ENCODE results near the gene A4GALT. TPM values are rescaled to one million over a fixed set of nuclear protein-coding genes. Genes with fewer than 3 reads are reported as not detected.

The A4GALT gene
- total and polyA plus RNA-seq, 2 of the 13 experiments (the other 11 are each of a cell fraction or from before 2014, with no cell fraction given): 0.09 to 1.1 TPM

DNA sequence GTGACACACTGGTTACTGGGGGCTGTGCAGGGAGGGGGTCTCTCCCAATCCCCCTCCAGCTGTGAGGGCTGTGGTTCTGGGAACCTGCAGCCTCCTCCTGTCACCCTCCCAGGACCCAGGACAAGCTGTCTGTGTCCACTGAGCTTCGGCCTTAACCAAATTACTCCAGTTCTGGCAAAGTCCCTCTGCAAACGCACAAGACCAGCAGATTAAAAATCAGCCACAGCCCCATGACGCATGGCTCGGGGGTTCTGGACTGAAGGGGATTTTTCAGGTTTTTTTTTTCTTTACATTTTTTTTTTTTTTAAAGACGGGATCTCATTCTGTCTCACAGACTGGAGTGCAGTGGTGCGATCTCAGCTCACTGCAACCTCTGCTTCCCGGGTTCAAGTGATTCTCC lies 32.2 kb upstream of the A4GALT start:
- no peaks in the 10 kb centered on the region for H3K79me2 ChIP-seq (ENCODE audit: insufficient read depth, low read length)
- ATAC-seq: no peak
- H3K4me1 ChIP-seq (ENCODE audit: insufficient read depth, low read length): peaks cover 76% of the 10 kb centered on the region
- H3K27ac ChIP-seq (ENCODE audit: extremely low read length, insufficient read depth, low read length): no peak overlapping the region
- no peak for FAIRE-seq
- no peaks in the 10 kb centered on the region for H3K36me3 ChIP-seq (replicated peaks in 1 of 2; ENCODE audit: control insufficient read depth in 1 of 2, insufficient read depth in 2 of 2, low read length in 2 of 2)
- intact Hi-C loops (cut with micrococcal nuclease; ENCODE audit: unreplicated experiment) (no loop called here), in situ Hi-C loops (cut with HindIII; ENCODE audit: extremely low pct_ligation_motif_present, low pct_unique_long_range_greater_than_20kb) (no loop called here)
- no TSS peak for BruUV-seq (replicated peaks)
- no peaks in the 10 kb centered on the region; a peak in 1 of 5 replicates for H3K27me3 ChIP-seq (ENCODE audit: control insufficient read depth in 1 of 2, insufficient read depth in 2 of 2, low read length in 2 of 2)
- H4K20me1 ChIP-seq (ENCODE audit: insufficient read depth, low read length): no peaks in the 10 kb centered on the region
- H3K4me2 ChIP-seq (ENCODE audit: low read depth, low read length): peak overlapping the region; percentile 69
- 13% methylated on average over 7 of the region's 7 CpGs for WGBS (ENCODE audit: low lambda C conversion rate)
- ChIA-PET CTCF (ENCODE audit: low intra/inter-chr PET ratio, low total read pairs) (no interaction called here), POLR2A (no interaction called here)
- H3K4me3 ChIP-seq (replicated peaks in 1 of 3; ENCODE audit: insufficient read depth in 1 of 3, low read depth in 2 of 3, low read length in 3 of 3): peak overlapping the region in 1 of 3 experiments; percentile 20; a peak in 1 of 6 replicates
- no peak overlapping the region for H3K9ac ChIP-seq (ENCODE audit: insufficient read depth, low read depth, low read length)
- no peaks in the 10 kb centered on the region for H3K9me3 ChIP-seq (ENCODE audit: low read length)
- peak overlapping the region; percentile 23 for H2AFZ ChIP-seq (ENCODE audit: low read length)
- DNase-seq (ENCODE audit: low spot score): no peak
- no peak for TF ChIP-seq NFKB2 (CRISPR knock-in tag; IDR thresholded peaks at IDR 0.05; ENCODE audit: borderline replicate concordance)
- no peak for TF ChIP-seq ATF7 (IDR thresholded peaks at IDR 0.05)
- TF ChIP-seq ATF7 (CRISPR knock-in tag; IDR thresholded peaks at IDR 0.05): 0 out of 2 replicates have a peak, but pooled peaks have one; percentile 3
- no peak for TF ChIP-seq JARID2 (CRISPR knock-in tag; IDR thresholded peaks at IDR 0.05; ENCODE audit: insufficient replicate concordance)
- TF ChIP-seq TAF15 (IDR thresholded peaks at IDR 0.05; ENCODE audit: low read depth, low read length, poor library complexity, severe bottlenecking): no peak
- 0 out of 2 replicates have a peak, but pooled peaks have one; percentile 35 for TF ChIP-seq MEIS1 (CRISPR knock-in tag; IDR thresholded peaks at IDR 0.05; ENCODE audit: borderline replicate concordance)
- no peak for TF ChIP-seq HNRNPL (IDR thresholded peaks at IDR 0.05; ENCODE audit: low read depth, low read length)
- TF ChIP-seq, protein P1, sequence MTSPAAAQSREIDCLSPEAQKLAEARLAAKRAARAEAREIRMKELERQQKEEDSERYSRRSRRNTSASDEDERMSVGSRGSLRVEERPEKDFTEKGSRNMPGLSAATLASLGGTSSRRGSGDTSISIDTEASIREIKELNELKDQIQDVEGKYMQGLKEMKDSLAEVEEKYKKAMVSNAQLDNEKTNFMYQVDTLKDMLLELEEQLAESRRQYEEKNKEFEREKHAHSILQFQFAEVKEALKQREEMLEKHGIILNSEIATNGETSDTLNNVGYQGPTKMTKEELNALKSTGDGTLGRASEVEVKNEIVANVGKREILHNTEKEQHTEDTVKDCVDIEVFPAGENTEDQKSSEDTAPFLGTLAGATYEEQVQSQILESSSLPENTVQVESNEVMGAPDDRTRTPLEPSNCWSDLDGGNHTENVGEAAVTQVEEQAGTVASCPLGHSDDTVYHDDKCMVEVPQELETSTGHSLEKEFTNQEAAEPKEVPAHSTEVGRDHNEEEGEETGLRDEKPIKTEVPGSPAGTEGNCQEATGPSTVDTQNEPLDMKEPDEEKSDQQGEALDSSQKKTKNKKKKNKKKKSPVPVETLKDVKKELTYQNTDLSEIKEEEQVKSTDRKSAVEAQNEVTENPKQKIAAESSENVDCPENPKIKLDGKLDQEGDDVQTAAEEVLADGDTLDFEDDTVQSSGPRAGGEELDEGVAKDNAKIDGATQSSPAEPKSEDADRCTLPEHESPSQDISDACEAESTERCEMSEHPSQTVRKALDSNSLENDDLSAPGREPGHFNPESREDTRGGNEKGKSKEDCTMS (CRISPR knock-in tag; conservative IDR thresholded peaks at IDR 0.05): no peak
- TF ChIP-seq KDM5B (CRISPR knock-in tag; IDR thresholded peaks at IDR 0.05; ENCODE audit: borderline replicate concordance): 0 out of 2 replicates have a peak, but pooled peaks have one; percentile 51
- no peak for TF ChIP-seq CHD4 (IDR thresholded peaks at IDR 0.05; ENCODE audit: borderline replicate concordance, low read length)
- TF ChIP-seq IKZF4 (CRISPR knock-in tag; IDR thresholded peaks at IDR 0.05; ENCODE audit: borderline replicate concordance, low read depth, not compliant biosample characterization): no peak
- TF ChIP-seq ZNF670 (CRISPR knock-in tag; IDR thresholded peaks at IDR 0.05; ENCODE audit: borderline replicate concordance): no peak
- no peak for TF ChIP-seq MIXL1 (CRISPR knock-in tag; IDR thresholded peaks at IDR 0.05)
- no peak for TF ChIP-seq MXI1 (IDR thresholded peaks at IDR 0.05; ENCODE audit: borderline replicate concordance, low read depth, low read length)
- TF ChIP-seq, protein P2, sequence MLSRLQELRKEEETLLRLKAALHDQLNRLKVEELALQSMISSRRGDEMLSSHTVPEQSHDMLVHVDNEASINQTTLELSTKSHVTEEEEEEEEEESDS (CRISPR knock-in tag; IDR thresholded peaks at IDR 0.05; ENCODE audit: borderline replicate concordance): no peak
- TF ChIP-seq, protein P3, sequence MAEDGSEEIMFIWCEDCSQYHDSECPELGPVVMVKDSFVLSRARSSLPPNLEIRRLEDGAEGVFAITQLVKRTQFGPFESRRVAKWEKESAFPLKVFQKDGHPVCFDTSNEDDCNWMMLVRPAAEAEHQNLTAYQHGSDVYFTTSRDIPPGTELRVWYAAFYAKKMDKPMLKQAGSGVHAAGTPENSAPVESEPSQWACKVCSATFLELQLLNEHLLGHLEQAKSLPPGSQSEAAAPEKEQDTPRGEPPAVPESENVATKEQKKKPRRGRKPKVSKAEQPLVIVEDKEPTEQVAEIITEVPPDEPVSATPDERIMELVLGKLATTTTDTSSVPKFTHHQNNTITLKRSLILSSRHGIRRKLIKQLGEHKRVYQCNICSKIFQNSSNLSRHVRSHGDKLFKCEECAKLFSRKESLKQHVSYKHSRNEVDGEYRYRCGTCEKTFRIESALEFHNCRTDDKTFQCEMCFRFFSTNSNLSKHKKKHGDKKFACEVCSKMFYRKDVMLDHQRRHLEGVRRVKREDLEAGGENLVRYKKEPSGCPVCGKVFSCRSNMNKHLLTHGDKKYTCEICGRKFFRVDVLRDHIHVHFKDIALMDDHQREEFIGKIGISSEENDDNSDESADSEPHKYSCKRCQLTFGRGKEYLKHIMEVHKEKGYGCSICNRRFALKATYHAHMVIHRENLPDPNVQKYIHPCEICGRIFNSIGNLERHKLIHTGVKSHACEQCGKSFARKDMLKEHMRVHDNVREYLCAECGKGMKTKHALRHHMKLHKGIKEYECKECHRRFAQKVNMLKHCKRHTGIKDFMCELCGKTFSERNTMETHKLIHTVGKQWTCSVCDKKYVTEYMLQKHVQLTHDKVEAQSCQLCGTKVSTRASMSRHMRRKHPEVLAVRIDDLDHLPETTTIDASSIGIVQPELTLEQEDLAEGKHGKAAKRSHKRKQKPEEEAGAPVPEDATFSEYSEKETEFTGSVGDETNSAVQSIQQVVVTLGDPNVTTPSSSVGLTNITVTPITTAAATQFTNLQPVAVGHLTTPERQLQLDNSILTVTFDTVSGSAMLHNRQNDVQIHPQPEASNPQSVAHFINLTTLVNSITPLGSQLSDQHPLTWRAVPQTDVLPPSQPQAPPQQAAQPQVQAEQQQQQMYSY (CRISPR knock-in tag; IDR thresholded peaks at IDR 0.05): no peak
- TF ChIP-seq, protein P4, sequence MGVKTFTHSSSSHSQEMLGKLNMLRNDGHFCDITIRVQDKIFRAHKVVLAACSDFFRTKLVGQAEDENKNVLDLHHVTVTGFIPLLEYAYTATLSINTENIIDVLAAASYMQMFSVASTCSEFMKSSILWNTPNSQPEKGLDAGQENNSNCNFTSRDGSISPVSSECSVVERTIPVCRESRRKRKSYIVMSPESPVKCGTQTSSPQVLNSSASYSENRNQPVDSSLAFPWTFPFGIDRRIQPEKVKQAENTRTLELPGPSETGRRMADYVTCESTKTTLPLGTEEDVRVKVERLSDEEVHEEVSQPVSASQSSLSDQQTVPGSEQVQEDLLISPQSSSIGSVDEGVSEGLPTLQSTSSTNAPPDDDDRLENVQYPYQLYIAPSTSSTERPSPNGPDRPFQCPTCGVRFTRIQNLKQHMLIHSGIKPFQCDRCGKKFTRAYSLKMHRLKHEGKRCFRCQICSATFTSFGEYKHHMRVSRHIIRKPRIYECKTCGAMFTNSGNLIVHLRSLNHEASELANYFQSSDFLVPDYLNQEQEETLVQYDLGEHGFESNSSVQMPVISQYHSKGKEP (CRISPR knock-in tag; IDR thresholded peaks at IDR 0.05): no peak
- TF ChIP-seq ZNF317 (CRISPR knock-in tag; IDR thresholded peaks at IDR 0.05): no peak

Measured in HepG2 (cell line).